GM23248 (cell line): ENCODE results near the gene CERS2.

Experiments
- EZH2 ChIP-seq: fragments of 200-600 bp; sonication (generic); IDR thresholded peaks from 2 replicates; pipeline ENCODE4 v1.6.1; 2018; ENCODE audit warnings: antibody characterized with exemption, mild to moderate bottlenecking; ENCODE audit not compliant: insufficient read depth, poor library complexity, severe bottlenecking
- EZH2phosphoT487 ChIP-seq: fragments of 200-600 bp; sonication (generic); IDR thresholded peaks from 2 replicates; pipeline ENCODE4 v1.6.1; 2018; ENCODE audit warnings: antibody characterized with exemption, moderate library complexity, mild to moderate bottlenecking, low read depth; ENCODE audit not compliant: insufficient read depth

DNA sequence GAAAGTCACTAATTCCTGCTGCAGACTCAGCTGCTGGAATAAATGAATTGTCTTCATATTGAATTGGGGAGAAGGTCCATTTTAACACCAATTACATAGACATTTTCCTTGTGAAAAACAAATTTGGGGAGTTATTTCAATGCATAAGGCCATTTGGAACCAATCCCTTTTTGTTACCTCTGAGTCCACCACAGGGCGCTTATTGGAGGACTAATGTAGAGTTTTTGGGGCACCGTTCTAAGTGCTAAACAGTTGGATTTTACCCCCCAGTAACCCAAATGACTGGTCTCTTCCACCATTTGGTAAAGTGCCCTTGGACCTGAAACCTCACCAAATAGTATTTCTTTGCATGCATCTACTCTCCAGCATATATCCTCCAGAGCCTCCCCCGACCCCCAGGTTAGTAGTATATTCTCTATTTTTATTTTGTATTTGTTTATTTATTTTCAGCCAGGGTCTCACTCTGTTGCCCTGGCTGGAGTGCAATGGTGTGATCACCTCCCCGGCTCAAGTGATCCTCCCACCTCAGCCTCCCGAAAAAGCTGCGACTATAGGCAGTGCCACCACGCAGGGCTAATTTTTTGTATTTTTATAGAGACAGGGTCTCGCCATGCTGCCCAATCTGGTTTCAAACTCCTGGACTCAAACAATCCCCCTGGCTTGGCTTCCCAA lies 35.2 kb upstream of the CERS2 start:
- TF ChIP-seq EZH2, result no peak
- no peak for TF ChIP-seq EZH2phosphoT487
